ENCODE results near the gene DCAF11.

Gene DCAF11

DNA sequence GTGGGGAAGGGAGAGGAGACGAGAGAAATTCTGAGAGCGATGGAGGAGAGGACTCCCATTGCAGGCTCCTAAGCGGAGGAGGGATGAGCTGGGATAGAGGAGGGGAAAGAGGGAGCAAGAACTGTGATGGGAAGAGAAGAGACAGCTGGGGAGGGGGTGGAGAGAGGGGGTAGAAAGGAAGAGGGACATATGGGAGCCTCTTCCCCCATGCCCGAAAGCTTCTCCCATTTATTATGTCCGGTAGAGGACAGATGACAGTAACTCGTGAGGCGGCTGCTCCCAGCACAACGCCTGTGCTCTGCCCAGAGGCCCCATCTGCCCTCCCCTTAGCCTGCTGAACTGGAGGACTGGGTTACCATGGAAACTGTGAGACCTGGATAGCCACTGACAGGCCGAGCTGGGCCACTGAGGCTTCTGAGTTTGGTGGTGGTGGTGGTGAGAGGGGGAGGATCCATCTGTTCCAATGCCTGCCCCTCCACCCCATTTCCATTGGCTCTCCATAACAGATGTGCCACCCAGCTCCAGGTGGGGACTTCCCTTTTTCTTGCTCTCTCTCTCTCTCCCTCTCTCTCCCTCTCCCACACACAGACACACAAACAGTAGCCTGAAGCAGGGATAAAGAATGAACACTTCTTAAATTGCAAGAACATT, 35.0 kb upstream of the DCAF11 start:
- no peak for DNase-seq

DNA sequence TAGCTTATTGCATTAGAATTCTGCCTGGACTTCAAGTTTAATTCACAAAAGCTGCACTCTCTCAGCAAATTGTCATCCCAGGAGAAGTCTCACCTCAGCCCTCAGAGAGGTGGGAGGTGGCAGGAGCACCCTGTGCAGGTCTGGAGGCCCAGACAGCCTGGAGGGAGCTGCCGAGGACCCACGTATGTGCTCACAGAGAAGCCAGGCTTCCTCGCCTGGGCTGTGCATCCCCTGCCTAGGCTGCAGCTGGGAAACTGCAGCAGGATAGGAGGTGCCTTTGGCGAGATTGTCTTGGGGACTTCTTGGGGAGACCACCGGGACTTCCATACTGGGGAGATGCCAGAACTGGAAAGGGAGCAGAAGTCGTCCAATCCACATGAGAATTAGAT, 34.4 kb upstream of the DCAF11 start:
- no peak for DNase-seq

DNA sequence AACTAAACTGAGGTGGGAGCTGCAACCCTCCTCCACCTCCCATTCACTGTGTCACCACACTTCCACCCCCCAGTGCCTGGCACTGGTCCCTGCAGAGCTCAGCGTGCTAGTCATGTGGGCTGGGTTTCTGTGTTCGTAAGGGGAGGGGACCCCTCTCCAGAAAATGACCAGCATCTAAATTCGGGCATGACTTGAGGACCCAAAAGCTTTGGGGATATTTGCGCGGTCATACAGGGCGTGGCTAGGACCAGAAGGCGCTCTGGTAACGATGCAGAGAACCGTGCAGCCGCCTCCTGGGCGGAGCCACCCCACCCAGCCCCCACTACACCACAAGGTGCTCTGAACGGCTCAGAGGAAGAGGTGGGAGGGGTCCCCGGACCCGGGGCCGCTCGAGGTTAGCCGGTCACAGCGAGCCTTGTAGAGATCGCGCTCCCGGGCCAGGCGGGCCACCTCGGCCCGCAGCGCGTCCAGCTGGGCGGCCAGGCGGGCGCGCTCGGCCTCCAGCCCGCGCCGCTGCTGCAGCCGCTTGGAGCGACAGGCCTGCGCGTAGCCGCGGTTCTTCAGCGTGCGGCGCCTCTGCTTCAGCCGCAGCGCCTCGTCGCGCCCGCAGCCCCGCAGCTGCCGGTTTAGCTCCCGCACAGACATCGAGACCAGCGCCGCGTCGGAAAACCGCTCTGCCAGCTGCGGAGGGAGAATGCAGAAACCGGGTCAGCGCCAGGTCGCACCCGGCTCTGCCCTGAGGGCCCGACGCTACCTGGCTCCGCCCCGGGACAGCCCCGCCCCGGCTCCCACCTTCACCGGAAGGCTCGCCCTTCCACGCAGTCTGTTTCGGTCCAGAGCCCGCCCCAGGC, 33.5 kb upstream of the DCAF11 start:
- DNase-seq = peak; percentile 48

DNA sequence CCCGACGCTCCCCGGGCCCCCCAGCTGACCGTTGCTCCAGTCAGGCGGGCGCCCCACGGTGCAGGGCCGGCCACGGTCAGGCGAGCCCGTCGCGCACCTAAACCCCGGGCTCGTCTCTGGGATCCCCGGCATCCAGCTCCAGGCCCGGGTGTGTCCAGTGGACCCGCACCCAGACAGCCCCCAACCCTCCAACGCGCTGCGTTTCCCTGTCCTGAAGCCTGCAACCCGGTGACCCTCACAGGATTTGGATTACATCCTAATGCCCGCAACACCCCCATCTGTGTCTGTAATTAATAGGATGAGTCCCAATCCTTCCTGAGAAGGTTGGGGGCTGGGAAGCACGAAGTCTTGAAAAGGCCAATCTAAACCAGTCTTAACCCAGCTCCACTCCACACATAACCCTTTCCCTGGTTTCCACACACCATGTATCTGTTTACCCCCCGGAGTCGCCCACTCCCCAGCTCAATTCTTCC, 32.8 kb upstream of the DCAF11 start:
- DNase-seq = no peak

DNA sequence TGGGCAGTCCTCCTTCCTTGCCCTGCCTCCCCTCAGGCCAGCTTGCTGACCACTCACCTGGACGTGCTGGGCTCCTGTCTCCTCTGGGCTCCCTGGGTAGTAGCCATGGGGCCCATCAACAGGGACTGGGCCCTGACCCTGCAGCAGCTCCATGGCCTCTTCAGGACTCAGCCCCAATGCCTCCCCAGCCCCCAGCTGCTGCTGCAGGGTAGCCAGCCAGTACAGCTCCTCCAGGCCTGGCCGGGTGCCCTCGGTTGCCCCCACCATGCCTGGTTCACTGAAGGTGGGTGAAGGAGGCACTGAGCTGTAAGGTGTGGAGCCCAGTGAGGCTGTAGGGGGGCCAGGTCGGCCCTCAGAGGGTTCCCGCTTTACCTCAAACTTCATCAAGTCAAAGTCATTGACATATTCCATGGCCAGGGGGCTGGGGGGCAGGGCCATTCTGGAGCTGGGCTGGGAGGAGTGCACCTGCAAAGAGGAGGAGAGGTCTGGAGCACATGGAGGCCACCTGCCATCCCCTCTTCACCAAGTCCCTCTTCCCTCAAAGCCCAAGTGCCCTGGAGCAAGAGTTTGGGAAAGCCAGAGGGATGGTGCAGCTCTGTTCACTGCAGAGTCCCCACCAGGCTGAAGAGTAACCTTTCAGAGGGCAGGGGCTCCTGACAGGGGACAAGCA, 32.0 kb upstream of the DCAF11 start:
- DNase-seq = no peak

DNA sequence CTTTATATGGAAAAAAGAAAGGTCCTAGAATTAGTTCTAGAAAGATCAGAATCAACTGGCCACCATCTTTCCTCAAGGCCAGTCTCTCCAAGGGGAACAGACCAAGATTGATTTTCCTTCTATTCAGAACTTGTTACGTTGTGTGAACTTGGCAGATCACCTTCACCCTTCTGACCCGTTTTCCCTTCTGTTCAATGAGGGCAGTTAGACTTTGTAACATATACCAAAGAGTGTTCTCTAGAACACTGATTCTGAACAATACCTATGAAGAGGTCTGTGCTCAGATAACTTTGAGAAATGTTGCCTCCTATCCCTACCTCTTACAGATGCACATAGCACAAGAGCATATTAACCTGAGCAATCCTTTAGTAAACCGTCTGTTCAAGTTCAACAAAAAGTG, 31.1 kb upstream of the DCAF11 start:
- DNase-seq = no peak

DNA sequence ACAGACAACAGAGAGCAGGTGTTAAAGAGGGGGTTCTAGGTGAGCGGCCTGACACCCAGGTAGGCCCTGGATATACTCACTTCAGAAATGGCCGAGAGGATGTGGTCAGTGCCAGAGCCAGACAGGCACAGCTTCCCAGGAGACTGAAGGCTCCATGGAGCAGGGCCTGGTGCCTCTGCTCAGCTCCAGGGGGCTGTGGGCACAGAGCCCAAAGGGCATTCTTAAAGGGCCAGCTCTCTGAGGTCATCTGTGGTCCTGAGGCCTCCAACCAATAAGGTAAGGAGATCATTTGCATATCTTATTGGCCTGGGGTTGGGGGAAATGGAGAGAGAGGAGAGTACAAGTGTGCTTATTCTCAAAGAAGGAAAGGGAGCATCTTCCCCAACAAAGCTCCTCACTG, 30.1 kb upstream of the DCAF11 start:
- no peak for DNase-seq

DNA sequence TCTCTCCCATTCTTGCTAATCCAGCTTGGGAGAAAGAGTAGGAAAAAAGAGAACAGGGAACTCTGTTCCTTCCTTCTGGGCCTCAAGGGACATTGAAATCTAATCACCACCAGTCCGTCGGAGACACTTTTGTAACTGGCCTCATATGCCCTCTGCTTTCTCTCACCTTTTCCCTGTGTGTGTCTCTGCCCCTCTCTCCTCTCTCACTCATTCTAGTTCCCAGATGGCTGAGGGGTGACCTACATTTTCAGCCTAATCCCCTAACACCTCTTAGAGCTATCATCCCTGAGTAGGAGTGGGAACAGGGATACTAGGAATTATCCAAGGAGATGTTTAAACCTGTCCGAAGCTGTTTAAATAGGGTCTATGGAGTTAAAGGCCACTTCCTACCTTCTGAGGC, 29.4 kb upstream of the DCAF11 start:
- DNase-seq = no peak

DNA sequence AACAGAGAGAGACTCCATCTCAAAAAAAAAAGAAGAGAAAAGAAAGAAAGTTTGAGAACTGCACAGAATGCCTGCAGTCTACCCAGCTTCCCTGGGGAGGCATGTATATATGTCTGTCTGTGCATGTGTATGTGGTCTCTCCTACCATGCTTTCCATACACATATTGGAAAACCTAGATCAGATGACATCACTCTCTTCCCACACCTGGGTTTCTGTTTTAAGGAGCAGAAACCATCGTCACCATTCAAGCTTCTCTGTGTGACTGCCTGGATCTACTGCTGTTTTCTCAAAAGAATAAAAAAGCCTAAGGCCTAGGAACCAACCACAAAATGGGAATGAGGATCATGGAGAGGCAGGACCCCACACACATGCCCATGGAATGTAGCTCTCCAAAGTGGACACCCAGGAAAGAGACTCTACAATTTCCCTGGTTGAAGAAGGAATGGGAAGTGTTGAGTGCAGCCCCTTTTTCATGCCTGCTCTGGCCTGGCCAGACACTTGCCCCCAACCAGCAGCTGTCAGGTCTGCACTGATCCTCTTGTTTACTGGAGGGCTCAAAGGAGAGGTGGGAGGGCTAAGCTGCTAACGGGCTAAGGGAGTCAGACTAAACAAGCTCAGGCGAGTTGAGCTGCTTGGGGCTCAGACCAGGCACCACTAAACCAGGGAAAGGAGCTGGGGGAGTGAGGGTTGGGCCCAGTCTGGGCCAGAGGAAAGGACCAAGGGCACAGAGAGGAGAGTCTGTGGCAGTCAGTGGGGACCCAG, 28.2 kb upstream of the DCAF11 start:
- no peak for DNase-seq

DNA sequence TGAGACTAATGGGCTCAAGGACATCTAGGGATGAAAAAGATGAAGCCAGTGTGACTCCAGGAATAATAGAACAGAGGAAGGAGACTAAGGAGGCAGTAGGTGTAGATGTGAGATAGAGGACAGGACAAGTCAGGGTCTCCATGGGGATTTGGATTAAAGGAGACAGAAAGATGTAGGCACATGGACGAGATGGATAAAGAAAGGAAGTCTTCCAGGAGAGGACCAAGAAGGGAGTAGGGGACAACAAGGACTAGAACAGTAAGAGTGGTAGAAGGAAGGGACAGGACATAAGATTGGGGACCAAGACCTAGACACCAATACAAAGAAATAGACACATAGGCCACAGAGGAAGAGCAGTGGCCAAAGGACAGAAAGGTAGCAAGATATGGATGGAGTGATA, 27.6 kb upstream of the DCAF11 start:
- DNase-seq = no peak

DNA sequence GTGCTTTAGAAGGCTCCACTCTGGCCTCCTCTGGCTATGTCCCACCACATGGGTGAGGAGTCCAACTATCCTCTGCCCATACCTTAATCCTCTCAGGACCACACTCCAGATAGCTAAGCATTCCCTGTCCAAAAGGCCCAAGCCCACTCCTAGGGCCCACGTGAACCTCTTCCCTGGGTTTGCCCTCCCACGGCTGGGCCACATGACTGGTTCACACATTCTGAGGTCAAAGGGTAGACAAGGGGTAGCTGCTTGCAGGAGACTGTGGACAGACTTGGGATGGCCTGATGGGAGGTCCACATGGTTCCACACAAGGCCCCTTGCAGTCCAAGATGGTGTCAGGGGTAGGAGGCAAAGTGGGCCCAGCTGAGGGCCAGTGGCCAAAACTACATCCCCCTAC, 26.5 kb upstream of the DCAF11 start:
- DNase-seq = no peak

DNA sequence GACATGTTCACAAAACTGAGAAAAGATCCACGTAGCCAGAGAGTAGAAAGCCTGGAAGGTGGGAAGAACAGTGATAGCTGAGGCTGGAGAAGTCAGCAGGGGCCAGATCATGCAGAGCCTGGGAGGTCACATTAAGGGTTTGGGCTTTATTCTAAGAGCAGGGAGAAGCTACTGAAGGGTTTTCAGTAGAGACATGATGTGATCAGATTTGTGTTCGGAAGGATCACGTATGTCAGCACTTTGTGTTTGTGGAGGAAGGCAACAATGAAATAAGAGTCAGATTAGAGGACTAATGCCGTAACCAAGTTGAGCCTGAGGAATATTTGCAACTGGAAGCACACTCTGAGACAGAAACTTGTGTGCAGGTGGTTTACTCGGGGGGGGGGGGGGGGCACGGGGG, 24.7 kb upstream of the DCAF11 start:
- no peak for DNase-seq

DNA sequence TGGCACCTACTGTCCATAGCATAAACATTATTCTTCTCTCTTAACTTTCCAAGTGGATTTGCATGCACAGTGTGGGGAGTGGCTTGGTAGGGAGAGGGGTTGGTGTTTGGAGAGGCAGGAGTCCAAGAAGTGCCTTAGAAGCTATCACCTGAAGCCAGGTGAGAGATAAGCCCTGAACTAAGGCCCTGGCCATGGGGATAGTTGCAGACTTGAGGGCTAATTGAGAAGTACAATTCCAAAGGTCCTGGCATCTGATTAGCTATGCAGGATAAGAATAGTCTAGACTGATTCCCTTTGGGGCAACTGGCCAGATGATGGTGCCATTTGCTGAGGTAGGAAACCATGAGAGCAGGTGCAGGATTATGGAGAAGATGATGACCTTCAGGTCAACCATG, 22.5 kb upstream of the DCAF11 start:
- no peak for DNase-seq

DNA sequence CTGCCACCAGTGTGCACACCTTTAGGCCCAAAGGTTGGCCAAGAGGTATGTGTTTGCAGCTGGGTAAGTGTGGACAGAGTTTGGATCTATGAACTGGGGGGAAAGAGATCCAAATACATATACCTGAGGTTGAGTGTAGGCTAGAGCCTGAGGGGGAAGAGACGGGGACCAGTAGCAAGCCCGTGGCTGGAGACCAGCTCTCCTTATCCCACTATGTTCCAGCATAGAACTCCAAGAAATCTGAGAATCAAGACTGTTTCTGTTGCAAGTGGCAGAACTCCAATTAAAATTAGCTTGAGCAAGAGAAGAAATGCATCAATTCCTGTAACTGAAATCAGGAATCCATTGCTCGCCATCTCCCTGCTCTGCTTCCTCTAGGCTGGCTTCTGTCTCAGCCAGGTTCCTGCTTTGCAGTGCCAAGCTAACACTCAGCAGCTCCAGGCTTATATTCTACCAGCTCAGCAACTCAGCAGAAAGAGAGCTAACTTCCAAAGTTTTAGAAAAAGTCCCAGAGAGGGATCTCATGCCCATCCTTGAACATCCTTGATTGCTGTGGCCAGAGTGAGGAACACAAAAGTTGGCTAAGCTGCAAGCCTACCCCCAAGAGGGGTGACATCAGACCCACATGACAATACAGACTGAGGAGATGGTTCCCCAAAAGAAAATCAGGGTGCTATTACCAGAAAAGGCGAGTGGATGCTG, 21.9 kb upstream of the DCAF11 start:
- DNase-seq = no peak

DNA sequence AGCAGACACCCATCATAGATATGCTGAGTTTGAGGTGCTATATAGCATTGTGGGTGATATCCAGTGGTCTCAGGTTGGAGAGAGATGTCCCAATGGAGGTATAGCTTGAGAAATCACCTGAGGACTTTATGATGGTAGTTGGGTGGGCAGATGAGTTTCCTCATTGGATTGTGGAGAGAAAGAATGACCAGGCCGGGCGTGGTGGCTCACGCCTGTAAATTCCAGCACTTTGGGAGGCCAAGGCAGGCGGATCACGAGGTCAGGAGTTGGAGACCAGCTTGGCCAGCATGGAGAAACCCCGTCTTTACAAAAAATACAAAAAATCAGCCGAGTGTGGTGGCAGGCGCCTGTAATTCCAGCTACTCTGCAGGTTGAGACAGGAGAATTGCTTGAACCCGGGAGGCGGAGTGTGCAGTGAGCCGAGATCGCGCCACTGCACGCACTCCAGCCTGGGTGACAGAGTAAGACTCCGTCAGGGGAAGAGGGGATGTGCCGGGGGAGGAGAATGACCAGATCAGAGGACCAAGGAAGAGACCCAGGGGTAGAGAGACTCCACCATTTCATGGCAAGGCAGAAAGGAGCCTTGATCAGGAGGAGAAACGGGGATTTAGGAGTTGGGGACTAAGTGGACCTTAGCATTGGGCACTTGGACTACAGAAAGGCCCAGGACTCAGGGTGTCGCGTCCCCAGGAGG, 21.2 kb upstream of the DCAF11 start:
- no peak for DNase-seq

DNA sequence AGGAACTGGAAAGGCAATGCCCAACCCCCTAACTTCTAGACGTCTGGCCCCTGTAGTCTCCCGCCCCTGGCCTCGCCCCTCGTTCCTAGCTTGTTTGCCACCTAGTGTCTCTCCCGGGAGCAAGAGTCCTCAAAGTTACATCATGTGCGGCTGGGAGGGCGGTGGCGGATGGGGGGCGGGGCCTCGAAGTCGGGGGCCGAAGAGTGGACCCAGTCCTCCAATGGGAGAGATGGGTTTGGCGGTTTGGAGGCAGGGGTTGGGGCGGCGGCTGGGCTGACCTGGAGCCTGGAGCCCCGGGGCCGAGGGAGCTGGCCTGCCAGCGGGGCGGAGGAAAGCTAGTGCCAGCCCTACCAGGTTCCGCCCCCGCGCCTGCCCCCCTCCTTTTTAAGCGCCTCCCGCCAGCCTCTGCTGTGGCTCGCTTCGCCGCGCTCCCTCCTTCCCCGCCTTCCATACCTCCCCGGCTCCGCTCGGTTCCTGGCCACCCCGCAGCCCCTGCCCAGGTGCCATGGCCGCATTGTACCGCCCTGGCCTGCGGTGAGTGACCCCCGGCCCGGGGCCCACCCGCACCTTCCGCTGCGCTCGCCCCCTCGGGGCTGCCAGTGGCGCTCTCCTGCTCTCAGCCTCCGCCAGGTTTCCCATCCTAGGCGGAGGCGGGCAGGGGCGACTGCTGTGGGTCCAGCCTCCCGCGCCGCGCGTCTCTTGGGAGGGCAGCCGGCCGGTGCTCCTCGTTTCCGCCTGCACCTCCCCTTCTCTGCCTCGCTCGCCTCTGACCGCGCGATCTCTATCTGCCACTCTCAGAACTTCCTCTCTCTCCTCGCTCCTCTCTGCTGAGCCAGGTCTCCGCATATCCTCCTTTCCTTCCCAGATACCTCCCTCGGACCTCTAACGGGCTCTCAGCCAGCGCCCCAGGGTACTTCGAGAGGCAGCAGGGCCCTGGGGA, 20.4 kb upstream of the DCAF11 start, which contains the start of gene PCK2:
Gene PCK2, plus strand, starts transcription at position 411 of the 940 bp plus-strand sequence. Its CDS starts 95 bp downstream, at position 506.
- peak; percentile 63 for DNase-seq

DNA sequence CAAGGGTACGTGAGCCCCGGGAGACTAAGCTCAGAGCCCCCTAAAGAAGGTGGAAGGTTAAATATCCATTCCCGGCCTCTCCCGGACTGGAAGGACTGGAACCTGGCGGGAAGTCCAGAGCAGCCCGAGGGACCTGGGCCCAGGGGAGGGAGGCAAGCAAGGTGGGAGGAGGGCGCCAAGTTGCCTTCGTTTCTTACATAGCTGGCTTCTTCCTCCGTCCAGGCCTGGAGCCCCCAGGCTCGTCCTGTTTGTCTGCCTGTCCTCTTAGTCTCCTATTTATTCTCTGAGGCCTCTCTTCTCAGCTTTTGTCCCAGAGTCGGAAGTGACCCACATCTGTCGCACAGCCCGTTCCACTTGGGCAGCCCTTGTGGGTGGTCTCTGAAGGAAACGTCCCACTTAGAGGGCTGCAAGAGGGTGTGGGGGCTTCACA, 19.7 kb upstream of the DCAF11 start:
- DNase-seq = no peak

DNA sequence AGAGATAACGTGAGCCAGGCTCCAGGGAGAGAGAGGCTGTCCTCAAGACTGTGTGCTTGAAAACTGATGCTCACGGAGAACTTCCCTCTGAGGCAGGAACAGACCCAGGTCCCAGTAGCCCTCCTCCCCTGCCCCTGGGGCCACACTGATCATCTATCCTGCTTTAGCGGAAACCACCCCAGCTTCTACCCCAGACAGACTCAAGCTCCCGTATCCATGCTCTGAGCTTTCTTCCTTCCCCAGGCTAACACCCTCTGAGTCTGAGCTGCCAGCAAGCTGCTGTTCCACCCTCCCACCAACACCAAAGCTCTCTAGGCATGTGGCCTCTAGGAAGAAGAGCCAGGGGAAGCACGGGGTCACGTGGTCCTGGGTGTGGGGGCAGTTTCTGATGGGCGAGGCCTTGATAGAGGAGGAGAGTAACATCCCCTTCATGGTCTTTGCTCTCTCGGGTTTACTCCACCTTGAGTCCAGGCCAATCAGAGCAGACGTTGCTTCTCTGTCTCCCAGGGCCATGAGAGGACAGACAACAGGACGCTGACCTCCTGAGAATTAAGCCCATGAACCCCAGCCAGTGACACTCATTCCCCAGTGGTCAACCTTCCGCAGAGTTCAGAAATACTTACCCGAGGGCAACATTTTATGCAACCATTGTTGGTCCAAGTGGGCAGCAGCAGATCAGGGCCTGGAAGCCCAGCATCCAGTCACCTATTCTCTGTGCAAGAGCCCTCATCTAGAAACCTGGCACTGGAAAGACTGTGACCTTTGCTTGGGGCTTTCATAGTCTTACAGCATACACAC, 19.1 kb upstream of the DCAF11 start:
- no peak for DNase-seq

DNA sequence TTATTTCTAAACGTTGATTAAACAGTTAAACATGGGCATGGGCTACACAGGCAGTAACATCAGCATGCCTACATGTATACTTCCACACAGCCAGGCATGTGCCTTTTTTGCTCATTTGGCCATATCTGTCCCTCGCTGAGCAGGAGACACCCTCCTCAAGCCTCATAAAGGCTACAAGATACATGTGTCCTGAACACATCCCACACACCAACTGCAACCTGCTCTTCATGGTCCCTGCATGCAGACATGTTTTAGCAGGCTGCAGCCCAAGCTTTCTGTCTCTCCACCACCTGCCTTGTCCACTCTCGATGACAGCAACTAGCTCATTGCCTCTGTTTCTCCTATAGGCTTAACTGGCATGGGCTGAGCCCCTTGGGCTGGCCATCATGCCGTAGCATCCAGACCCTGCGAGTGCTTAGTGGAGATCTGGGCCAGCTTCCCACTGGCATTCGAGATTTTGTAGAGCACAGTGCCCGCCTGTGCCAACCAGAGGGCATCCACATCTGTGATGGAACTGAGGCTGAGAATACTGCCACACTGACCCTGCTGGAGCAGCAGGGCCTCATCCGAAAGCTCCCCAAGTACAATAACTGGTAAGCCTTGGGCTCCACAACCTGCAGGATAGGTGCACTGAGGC, 17.9 kb upstream of the DCAF11 start:
- no peak for DNase-seq
